Heart right ventricle (tissue), 16 donors: ENCODE results near the gene CAMK2G. TPM values are rescaled to one million over a fixed set of nuclear protein-coding genes. Genes with fewer than 3 reads are reported as not detected.
A peak's percentile ranks its signal among the peaks of the same experiment; 100 is the strongest.

Experiments
- ATAC-seq, 8 donors: fragments of 200-7000 bp; cut with Tn5 transposase; one replicate each; pipeline ENCODE4 v1.9.1; 2020; ENCODE audit warnings: mild to moderate bottlenecking in 8 of 8, moderate library complexity in 8 of 8, moderate number of reproducible peaks in 1 of 8
- DNase-seq, 2 donors: peaks; one replicate each; pipeline ENCODE4 v3.0.0-alpha.2; 2020
- H3K27ac ChIP-seq, 10 donors: fragments of 200-600 bp; sonication (generic) in 2 of 10; one replicate each; pipeline versions ENCODE4 v1.5.0 to v1.8.0; 2020 to 2022; ENCODE audit warnings: mild to moderate bottlenecking in 3 of 10
- H3K27me3 ChIP-seq, 7 donors: fragments of 200-600 bp; one replicate each; pipeline ENCODE4 v1.8.0; 2021 to 2022; ENCODE audit warnings: mild to moderate bottlenecking in 2 of 7
- H3K36me3 ChIP-seq, 9 donors: fragments of 200-600 bp; sonication (generic) in 1 of 9; one replicate each; pipeline versions ENCODE4 v1.5.0 to v1.8.0; 2020 to 2022; ENCODE audit warnings: mild to moderate bottlenecking in 2 of 9
- H3K4me1 ChIP-seq, 9 donors: fragments of 200-600 bp; sonication (generic) in 1 of 9; one replicate each; pipeline versions ENCODE4 v1.5.0 to v1.8.0; 2020 to 2022; ENCODE audit warnings: mild to moderate bottlenecking in 4 of 9
- H3K4me3 ChIP-seq, 10 donors: fragments of 200-600 bp; sonication (generic) in 2 of 10; one replicate each; pipeline versions ENCODE4 v1.5.0 to v1.8.0; 2020 to 2022; ENCODE audit warnings: mild to moderate bottlenecking in 7 of 10, moderate library complexity in 2 of 10
- H3K9me3 ChIP-seq, 11 donors: fragments of 200-600 bp in 10 of 11; sonication (generic) in 2 of 11; one replicate each; pipeline versions ENCODE4 v1.5.0 to v1.8.0; 2013 to 2022; ENCODE audit warnings: mild to moderate bottlenecking in 2 of 11, control low read depth in 1 of 11, moderate library complexity in 1 of 11
- WGBS, 2 donors: extraction: QIAGEN DNeasy Blood & Tissue Kit; methylation state at CpG; one replicate each; pipeline ENCODE4 v1.1.7; 2013; ENCODE audit warnings: inconsistent platforms in 1 of 2; 5-methylcytosine and 5-hydroxymethylcytosine counted together
- intact Hi-C, 10 donors: fragments of 100-400 bp; cut with DNase I; formaldehyde crosslinking; loops; one replicate each; pipeline versions ENCODE4 v1.11.1 to v1.14.2; 2022
- polyA plus RNA-seq, 2 donors: library from polyadenylated mRNA; stranded (reverse); fragments of 200-250 nt; gene quantifications; one replicate each; pipeline ENCODE4 v1.2.3, GENCODE V29; 2013
- total RNA-seq, 10 donors: library from RNA; stranded (reverse); fragmentation: NEBNext Ultra II Directional in 3 of 10; extraction: Animal tissue kit (Norgen Biotek cat#: 25700) in 3 of 10; gene quantifications; one replicate each; pipeline versions ENCODE4 v1.2.1 to v1.2.4, GENCODE V29; 2021 to 2023
- TF ChIP-seq, protein P1 (sequence below), 9 donors: fragments of 200-600 bp; sonication (generic) in 2 of 9; IDR thresholded peaks; one replicate each; pipeline versions ENCODE4 v1.5.0 to v1.8.0; 2021 to 2022; ENCODE audit warnings: antibody characterized with exemption in 9 of 9, mild to moderate bottlenecking in 5 of 9, moderate library complexity in 1 of 9
- donor health status: Arrhythmogenic right ventricular cardiomyopathy.
- donor health status: ischemic (EF 13 %, LVEDD 7.1; RV severe dilation, severe dysfunction).
- donor health status: healthy with polysubstance abuse.
- donor health status: DM: no; HTN: yes; CAD: no.
- donor health status: DM: no; HTN: no; CAD: no.
- donor health status: ischemic (EF 25% LVEDD 6.9; RV normal size, moderate dysfunction).
- donor health status: ischemic (EF 25% LVEDD 5.7; RV mildly dilated, moderate dysfunction).
- donor health status: healthy.
- donor health status: DM: yes; HTN: yes; CAD: no.
- donor health status: Ischemic cardiomyopathy.
- donor health status: ischemic (EF 35%, LVEDD 5.7; RV mildly dilated, moderate dysfunction).
- donor health status: nonischemic (EF 11% LVEDD 7.7; RV severe dilation, severe dysfunction).
- donor health status: DM: yes; HTN: yes; CAD: no.
- donor health status: PGD.
- donor health status: ischemic (EF 29% LVEDD 5.4; RV normal size, mild dysfunction).
- donor health status: nonischemic (EF 23%, LVEDD 6.1; RV moderate dilation, normal function).

CAMK2G gene
- total and polyA plus RNA-seq, 12 donors = 8.5 to 16.7 (median 11.8) TPM

DNA sequence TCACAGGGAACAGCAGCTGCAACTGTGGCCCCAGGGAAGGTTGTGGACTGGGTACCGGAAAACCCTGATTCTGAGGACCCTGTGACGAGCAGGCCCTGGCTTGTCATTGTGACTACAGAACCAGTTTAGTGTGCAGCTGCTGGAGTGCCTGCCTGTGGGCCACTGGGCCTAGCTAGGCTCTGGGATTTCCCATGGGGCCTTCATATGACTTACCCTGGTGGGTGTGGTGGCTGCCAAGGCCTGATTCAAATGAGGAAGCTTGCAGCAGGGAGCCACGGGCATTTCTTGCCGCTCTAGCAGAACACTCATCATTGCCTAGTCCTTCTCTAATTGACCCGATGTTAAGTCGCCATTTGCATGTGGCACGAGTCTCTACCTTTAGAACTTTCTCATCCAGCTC, 14.7 kb upstream of the CAMK2G start:
- peak; percentile 41 to 42 for DNase-seq
- intact Hi-C loops = loop anchor here in 9 of 10 donors (5.0 to 10.0 kb wide), 7 partner anchors 53 to 346 kb away; partner anchors contain the start of gene VCL (in 2 of the 9)

DNA sequence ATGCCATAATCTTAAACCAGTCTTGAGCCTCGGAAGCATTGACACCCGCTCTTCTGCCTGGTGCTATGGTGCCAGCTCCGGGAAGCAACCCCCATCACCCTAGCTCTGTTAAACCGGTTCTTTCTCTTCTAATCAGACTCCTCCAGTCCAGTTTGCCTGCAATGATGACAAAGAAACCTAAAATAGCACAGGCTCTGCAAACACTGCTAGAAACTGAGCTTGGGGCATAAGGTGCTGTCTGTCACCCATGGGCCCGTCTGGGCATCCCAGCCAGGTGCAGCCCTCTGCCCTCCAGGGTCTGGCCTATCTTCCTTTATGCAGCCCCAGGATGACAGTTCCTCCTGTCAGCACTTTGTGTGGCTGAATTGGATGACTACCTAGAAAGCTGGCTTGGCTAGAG, 14.2 kb upstream of the CAMK2G start:
- DNase-seq (no peak), ATAC-seq (peak in 7 of 8 donors; percentile 12 to 65 (median 51))
- Histone ChIP-seq H3K4me1 (peaks cover 26 to 34% (median 31%) of the 10 kb centered on the region in 9 donors), H3K36me3 (no peaks in the 10 kb centered on the region), H3K27me3 (no peaks in the 10 kb centered on the region), H3K27ac (peak overlapping the region; percentile 21 to 92 (median 86)), H3K4me3 (no peak overlapping the region), H3K9me3 (no peaks in the 10 kb centered on the region)
- intact Hi-C loops = loop anchor here in 9 of 10 donors (5.0 to 10.0 kb wide), 7 partner anchors 54 to 346 kb away; partner anchors contain the start of gene VCL (in 2 of the 9)
- WGBS, 2 donors = 53 to 55% methylated on average over 5 of the region's 5 CpGs
- TF ChIP-seq, protein P1, sequence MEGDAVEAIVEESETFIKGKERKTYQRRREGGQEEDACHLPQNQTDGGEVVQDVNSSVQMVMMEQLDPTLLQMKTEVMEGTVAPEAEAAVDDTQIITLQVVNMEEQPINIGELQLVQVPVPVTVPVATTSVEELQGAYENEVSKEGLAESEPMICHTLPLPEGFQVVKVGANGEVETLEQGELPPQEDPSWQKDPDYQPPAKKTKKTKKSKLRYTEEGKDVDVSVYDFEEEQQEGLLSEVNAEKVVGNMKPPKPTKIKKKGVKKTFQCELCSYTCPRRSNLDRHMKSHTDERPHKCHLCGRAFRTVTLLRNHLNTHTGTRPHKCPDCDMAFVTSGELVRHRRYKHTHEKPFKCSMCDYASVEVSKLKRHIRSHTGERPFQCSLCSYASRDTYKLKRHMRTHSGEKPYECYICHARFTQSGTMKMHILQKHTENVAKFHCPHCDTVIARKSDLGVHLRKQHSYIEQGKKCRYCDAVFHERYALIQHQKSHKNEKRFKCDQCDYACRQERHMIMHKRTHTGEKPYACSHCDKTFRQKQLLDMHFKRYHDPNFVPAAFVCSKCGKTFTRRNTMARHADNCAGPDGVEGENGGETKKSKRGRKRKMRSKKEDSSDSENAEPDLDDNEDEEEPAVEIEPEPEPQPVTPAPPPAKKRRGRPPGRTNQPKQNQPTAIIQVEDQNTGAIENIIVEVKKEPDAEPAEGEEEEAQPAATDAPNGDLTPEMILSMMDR (IDR thresholded peaks at IDR 0.05) = no peak

More for the DNA sequence above, 14.7 kb upstream of the CAMK2G start:
- WGBS, 2 donors = 70 to 74% methylated on average over 7 of the region's 7 CpGs
- H3K4me3 ChIP-seq = no peak overlapping the region
- TF ChIP-seq, protein P1 (IDR thresholded peaks at IDR 0.05) = no peak
- no peaks in the 10 kb centered on the region for H3K27me3 ChIP-seq
- no peaks in the 10 kb centered on the region for H3K36me3 ChIP-seq
- H3K27ac ChIP-seq = peak overlapping the region; percentile 21 to 92 (median 86)
- H3K4me1 ChIP-seq = peaks cover 26 to 34% (median 31%) of the 10 kb centered on the region in 9 donors
- peak in 6 of 8 donors; percentile 15 to 54 (median 22) for ATAC-seq
- no peaks in the 10 kb centered on the region for H3K9me3 ChIP-seq

DNA sequence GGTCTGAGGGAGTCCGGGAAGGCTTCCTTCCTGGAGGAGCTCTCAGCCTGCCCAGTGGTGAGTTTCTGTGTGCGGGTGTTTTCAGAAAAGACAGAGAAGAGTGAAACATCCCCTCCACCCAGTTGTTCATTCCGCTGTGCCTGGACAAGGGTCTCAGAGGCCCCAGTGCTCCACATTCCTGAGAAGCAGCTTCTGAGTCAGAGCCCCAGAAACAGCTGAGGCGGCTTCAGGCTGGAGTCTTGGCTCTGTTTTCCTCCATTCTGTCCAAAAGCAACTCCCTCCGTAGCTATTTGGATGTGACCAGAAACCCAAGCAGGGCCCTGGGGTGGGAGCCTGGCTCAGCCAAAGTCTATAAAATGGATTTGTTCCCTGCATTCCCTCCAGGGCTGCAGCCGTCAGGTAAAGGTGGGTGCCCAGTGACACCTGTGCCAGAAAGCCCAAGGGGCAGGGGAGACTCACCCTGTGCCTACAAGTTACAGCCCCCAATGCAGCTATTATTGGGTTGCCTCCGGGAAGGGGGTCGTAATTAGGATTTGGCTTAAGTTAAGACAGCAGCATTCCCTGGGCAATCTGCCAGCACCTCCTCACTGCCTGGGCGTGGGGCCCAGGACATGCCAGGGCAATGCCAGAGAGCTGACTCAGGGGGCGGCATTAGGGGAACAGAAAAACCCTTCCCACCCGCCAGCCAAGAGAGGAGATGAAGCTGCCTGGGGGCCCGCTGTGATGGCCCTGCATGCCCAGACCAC, 13.1 kb upstream of the CAMK2G start:
- Histone ChIP-seq H3K4me3 (peak overlapping the region in 1 of 10 donors; percentile 1), H3K36me3 (no peaks in the 10 kb centered on the region), H3K27ac (peak overlapping the region; percentile 50 to 92 (median 86)), H3K4me1 (peaks cover 26 to 34% (median 31%) of the 10 kb centered on the region in 9 donors), H3K9me3 (no peaks in the 10 kb centered on the region), H3K27me3 (no peaks in the 10 kb centered on the region)
- TF ChIP-seq, protein P1 (IDR thresholded peaks at IDR 0.05) = no peak
- ATAC-seq = peak; percentile 65 to 89 (median 76)
- WGBS, 2 donors = 21 to 25% methylated on average over 12 of the region's 12 CpGs
- intact Hi-C loops = loop anchor here (1.0 to 10.0 kb wide), 12 partner anchors 21 to 347 kb away; partner anchors contain the start of gene VCL (in 2 of the 10)
- DNase-seq = peak; percentile 79 to 84

DNA sequence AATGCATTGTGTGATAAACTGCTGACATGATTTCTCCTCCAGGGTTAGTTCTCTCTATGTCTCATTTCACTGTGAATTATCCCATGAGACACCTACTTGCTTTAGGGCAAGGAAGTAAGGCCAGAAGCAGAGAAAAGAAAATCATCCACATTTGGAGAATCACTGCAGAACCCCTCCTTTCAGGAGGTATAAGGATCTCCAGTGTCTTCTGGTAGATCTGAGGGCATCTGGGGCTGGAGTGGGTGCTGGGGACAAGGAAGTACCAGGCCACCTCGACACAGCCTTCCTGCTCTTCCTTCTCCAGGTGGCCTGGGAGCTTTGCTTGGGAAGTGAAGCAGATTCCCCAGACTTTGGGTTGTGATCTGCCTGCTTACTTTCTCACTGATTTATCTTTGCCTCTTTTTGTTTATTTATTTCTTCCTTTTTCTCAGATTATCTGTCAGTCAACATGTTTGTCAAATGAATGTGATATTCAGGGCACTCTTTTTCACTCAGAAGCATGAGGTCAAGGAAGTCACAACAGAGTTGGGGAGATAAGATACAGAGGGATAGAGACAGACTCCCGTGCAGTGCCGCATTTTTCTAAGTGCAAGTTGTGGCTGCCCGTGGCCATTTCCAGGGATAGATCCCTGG, 12.4 kb upstream of the CAMK2G start:
- ATAC-seq (peak in 2 of 8 donors; percentile 19 to 39), DNase-seq (no peak)
- H3K9me3 ChIP-seq = no peaks in the 10 kb centered on the region
- TF ChIP-seq, protein P1 (IDR thresholded peaks at IDR 0.05) = no peak
- intact Hi-C loops = loop anchor here (1.0 to 10.0 kb wide), 14 partner anchors 22 to 348 kb away; partner anchors contain the start of gene VCL (in 2 of the 10)
- peaks cover 26 to 34% (median 31%) of the 10 kb centered on the region in 9 donors for H3K4me1 ChIP-seq
- H3K4me3 ChIP-seq = no peak overlapping the region
- H3K27ac ChIP-seq = peak overlapping the region; percentile 50 to 92 (median 86)
- no peaks in the 10 kb centered on the region for H3K27me3 ChIP-seq
- no peaks in the 10 kb centered on the region for H3K36me3 ChIP-seq
- WGBS, 2 donors = 10 to 19% methylated on average over 4 of the region's 4 CpGs
